GM18520 (cell line): ENCODE data around the gene CFAP46.
"Not testable (repeated sequence)": the region's sequence is repeated elsewhere in the genome, so short reads cannot be mapped to it uniquely, and the experiment has no call there.

ENCODE experiments used
- ATAC-seq: cut with Tn5 transposase; IDR thresholded peaks from one replicate; pipeline ENCODE4 v1.9.1; 2021; ENCODE audit not compliant: unreplicated experiment

The CFAP46 gene

DNA sequence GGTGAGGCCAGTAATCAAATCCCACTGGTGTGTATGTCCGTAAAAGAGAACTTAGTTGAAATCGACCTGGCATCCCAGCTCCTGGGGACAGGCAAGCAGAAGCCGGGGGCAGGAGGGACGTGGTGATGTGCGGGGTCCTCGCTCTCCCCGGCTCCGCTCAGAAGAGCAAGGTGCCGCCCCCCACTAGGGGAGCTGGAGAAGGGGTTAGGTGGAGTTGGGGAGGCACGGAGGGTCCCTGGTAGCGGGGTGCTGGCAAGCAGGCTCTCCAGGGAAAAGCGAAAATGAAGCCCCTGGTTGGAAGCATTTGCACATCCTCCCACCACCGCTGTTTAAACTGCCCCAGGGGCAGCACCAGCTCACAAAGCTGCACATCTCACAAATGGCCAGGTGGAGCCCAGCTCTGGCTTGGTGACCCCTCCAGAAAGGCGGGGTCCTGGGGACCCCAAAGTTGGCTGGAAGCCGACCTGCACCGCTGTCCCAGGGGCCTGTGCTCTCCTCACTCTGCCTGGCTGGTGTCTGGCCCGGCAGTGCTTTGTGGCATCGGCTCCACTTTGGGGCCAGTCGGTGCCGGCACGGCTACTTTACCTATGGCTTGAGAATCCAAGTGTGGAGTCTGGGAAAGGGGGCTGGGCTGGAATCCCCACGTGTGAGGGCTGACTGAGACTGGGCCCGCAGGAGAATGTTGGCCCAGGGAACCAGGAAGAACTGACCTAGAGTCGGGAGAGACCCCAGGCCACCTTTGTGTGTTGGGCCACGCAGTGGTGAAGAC lies 2.9 kb upstream of the CFAP46 start:
- ATAC-seq, result no peak

DNA sequence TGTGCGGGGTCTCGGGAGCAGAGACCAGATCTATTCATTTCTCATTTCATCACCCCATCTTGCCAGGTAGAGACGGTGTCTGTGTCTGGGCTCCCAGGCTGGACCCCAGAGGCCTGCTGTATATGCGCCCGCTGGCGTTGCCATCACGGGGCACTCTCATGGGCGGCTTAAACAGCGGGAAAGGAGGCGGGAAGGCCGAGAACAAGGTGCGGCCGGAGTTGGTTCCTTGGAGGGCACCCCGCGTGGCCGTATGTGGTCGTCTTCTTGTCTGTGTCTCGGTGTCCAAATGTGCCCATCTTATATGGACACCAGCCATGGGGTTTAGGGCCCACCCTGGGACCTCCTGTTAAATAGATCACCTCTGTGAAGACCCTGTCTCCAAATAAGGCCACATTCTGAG lies 2.1 kb upstream of the CFAP46 start:
- no peak for ATAC-seq

DNA sequence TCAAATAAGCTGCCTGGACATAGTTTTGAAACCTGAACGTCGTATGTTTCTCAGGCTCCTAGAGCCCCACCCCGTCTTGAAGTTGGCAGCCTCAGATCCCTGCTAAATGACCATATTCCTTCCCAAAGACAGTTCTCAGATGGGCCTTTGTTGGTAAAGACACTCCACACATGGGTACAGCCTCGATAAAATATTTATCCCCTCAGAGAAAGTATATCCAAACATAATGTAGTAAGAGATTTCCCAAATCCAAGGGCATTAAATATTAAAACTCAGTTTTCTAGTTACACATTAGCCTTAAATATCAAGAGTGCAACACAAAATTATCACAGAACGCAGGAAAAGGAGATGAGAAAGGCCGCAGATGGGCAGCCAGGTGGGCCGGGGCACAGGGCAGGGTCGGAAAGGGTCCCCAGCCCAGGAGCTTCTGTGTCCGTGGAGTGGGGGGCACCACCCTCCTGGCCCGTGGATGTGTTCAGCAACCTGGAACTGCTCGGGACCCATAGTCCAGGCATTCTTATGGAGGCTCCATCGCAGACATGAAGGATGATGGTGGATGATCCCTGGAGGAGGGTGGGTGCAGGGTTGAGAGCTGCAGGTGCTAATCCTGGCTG lies 1.5 kb upstream of the CFAP46 start:
- no peak for ATAC-seq

DNA sequence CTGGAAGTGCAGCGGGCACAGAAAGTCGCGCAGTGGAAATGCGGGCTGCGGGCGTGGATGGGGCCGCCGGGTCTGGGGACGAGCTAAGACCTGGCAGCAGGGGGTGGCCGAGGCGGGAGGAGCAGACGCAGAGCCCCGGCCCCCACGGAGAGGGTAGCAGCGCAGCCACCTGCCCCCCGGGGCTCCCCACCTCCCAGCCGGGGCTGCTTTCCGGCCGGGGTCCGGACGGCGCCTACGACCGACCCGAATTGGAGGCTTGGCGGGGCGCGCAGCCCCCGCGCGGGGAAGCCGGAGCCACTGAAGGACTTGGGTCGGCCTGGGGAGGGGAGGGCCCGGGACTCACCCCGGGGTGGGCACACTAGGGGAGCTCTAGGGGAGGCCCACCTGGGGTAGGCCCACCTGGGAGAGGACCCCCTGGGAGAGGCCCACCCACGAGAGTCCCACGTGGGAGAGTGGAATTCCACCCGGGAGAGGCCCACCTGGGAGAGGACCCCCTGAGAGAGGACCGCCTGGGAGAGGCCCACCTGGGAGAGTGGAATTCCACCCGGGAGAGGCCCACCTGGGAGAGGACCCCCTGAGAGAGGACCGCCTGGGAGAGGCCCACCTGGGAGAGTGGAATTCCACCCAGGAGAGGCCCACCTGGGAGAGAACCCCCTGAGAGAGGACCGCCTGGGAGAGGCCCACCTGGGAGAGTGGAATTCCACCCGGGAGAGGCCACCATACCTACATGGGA lies 854 bp upstream of the CFAP46 start:
- no peak for ATAC-seq

DNA sequence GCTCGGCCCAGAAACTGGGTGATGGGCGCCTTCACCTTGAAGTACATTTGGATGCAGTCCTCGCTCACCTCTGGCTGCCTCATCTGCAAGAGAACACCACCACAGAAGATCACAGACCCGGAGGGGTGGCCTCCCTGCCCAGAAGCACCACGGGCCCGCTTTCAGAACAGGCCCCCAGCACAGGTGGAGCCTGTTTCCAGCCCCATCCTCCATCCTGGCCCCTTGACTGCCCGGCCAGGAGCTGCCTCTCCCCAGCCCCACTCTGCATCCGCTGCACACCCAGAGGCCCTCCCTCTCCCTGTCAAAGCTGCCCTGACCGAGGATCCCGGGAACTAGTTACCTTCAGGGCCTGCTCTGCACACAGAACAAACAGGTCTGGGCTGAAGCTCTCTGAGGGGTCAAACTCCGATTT lies 724 bp downstream of the CFAP46 start:
- ATAC-seq, result no peak

DNA sequence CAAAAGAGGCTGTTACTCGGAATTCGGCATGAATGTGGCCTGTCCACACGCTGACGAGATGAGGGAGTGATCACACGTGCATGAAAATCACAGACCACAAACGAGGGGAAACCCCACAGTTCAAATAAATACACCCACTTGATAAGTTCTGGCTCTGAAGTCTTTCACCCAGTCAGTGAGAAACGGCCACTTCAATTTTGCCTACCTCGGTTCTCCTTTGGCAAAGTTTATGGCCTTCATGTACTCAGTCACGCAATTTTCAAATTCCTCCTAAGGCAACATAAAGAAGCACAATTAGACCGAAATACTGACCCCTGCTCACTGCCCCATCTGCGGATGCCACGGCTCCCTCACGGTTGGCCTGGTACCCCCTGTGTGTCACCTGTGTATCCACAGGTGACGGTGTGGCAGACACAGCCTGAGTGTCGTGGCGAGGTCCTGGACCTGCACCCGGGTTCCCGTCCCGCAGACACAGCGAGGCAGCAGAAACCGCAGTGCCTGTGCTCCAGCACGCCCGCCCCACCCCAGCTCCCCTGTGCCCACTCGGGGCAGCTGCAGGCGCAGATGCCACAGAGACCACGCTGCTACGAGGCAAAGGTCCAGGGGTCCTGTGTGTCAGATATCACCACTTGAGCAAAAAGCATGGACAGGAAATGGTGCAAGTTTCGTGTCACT lies 1.4 kb downstream of the CFAP46 start:
- no peak for ATAC-seq

DNA sequence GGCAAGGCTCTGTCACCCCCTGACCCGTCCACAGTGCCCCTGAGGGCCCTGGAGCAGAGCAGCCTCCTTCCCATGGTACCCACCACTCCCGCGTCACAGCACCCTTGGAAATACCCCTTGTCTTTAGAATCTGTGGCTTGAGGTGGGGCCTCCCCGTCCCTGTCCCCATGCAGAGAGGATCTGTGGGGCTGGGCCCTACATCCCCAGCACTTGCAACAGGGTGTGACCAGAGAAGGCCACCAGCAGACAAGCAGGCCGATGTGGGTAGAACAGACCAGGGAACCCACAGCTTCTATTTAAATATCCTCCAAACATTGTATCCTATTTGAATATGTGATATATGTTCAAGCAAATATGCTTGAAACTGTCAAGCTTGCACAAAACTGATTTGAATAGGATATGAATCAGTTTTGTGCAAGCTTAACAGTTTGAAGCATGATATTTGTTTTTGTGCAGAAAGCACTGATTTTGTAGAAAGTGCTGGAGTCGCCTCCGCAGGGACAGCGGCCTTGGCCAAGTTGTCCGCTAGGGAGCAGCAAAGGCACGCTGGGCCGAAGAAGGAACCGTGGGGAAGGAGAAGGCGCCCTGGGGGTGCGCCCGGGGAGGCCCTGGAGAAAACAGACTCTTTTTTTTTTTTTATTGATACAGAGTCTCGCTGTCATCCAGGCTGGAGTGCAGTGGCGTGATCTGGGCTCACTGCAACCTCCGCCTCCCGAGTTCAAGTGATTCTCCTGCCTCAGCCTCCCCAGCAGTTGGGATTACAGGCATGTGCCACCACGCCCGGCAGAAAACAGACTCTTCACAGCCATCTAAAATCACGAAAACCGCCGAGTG lies 2.2 kb downstream of the CFAP46 start:
- no peak for ATAC-seq

DNA sequence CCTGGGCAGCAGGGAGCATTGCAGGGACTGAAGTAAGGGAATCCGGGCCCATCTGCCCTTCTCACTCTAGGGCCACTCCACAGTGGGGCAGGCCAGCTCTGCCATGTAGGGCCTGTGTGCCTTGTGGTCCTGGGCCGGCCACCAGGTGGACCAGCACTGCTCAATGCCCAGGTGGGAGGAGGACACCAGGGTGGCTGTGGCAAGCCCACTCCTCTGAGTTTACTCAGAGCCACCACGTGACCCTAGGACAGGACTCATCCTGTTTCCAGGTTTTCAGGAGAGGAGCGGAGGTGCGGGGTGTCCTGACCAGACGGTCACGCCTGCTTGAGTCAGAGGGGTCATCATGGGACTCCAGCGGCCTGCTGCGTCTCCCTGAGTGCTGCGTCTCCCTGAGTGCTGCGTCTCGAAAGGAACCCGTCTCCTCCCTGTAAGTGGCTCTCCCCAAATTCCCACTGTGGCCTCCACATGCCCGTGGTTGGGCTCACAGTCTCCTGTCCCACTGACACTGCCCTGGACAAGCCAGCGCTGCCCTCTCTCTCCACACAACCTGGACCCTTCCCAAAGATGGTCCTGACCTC lies 2.9 kb downstream of the CFAP46 start:
- ATAC-seq, result no peak

DNA sequence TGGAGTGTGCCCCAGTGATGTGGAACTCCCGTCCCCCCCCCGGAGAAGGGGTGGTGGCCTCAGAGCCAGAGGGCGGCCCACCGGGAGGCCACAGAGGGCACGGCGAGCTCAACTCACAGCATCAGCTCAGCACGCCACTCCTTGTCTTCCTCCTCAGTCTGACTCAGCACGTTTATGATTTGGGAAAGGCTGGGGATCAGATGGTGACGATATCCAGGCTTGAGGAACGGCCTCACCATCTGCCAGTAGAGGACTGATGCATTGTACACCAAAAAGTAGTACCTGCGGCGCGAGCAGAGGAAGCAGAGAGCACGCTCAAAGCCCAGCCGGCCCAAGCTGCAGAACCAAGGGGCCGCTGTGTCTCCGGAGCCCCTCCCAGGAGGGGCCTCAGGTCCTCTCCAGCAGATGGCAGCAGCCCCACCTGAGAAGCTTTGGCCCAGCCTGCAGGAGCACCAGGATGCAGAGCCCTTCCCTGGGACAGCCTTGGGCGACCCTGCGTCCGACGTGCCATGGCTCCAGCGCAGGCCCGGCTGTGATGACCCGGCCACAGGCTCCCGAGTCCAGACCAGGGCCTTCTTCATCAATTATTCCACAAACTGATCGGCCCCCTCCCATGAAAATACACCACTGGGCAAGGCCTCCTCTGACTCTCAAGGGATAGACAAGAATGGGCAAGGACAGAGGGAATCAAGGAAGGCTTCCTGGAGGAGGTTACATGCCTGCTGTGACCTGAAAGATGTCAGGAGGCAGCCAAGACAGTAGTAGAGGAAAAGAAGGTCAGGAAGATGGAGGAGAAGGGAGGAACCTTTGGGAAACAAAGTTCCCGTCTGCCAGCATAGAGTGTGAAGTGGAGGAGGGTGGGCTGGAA lies 3.7 kb downstream of the CFAP46 start:
- ATAC-seq, result no peak

DNA sequence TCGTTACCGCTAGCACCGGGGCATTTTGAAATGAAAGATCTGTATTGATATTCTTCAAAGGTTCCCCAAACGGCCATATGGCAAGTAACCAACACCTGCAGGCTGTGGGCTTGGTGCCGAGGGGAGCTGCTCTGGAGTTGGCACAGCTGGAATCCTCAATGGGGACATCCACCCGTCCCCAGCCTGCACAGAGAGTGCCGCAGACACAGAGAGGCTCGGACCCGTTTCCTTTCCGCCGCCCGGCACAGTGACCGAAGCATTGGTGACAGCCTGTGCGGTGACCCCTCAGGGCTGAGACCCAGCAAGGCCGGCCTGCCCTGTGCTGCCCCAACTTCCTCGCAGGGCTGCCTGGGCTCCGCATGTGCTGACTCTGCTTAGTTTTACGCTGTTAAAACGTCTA lies 4.5 kb downstream of the CFAP46 start:
- ATAC-seq, result no peak

DNA sequence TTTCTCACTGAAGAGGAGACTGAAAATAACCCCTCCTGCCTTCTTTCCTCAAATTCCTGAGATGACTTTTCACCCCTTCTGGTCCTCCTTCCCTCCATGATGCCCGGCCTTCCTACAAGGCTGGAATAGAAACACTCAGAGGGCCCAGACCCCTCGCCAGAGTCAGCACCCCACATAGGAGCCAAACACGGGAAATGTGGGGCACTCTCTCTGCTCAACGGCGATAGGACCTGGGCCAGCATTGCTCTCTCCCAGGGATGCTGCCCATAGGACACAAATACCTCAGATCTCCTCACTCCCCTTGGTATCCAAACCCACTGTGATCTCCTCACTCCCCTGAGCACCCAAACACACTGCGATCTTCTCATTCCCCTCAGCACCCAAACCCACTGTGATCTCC lies 7.4 kb downstream of the CFAP46 start:
- ATAC-seq, result no peak

DNA sequence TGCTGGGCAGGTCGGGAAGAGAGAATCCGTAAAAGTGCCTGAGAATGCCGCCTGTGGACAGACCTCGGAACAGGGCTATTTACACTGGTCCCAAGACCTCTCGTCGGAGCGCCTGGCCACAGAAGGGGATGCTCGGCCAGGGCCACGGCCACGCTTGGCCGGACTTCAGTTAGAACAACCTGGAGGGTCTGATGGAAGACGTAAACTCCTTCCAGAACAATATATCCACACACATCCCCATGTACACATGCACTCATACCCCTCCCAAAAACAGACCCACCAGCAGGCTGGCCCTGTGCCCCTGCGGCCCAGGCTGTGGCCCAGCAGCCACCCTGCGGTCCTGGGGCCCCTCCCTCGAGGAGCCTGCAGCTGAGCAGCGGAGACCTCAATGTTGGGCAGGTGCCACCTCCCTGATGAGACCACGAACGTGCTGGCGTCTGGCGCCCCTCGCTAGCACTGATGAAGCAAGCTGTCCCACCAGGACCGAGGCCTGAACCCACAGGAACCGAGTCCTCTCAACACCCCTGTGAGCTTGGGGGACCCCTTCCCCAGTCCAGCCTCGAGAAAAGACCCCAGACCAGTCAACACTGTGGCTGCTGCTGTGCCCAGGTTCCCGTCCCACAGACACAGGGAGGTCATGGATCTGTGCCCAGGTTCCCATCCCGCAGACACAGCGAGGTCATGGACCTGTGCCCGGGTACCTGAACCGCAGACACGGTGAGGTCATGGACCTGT lies 8.9 kb downstream of the CFAP46 start:
- ATAC-seq, result no peak

DNA sequence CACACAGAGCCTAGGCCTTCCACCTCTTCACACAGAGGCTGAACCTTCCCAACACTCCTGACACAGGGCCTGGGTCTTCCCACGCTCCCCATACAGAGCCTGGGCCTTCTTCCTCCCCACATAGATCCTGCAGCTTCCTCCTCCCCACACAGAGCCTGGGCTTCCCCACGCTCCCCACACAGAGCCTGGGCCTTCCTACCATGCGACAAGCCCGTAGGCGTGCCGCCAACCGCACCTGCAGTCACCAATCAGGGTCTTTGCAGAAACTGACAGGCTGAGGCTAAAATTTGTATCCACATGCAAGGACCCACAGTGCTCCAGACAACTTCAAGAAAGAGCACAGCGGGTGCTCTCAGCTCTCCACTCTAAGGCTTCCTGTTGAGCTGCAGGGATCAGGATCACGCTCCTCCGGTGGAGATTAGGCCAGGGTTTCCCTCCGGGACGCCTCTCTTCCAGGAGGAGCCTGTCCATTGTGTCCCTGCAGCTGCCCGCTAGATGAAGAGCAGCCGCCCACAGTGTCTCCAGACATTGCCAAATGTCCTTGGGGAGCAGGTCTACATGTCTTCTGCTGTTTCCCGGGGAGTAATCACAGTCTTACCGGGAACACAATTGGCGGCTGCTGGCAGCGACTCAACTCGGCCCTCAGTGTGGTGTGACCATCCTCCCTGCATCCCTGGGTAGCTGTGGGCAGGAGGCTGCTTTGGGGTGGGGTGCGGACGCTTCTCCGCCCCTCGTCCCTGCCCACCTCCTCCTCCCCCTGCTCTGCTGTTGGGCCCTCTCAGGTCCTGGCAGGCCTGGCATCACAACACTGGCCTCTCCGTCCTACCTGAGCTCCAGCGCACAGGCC lies 9.7 kb downstream of the CFAP46 start:
- no peak for ATAC-seq

DNA sequence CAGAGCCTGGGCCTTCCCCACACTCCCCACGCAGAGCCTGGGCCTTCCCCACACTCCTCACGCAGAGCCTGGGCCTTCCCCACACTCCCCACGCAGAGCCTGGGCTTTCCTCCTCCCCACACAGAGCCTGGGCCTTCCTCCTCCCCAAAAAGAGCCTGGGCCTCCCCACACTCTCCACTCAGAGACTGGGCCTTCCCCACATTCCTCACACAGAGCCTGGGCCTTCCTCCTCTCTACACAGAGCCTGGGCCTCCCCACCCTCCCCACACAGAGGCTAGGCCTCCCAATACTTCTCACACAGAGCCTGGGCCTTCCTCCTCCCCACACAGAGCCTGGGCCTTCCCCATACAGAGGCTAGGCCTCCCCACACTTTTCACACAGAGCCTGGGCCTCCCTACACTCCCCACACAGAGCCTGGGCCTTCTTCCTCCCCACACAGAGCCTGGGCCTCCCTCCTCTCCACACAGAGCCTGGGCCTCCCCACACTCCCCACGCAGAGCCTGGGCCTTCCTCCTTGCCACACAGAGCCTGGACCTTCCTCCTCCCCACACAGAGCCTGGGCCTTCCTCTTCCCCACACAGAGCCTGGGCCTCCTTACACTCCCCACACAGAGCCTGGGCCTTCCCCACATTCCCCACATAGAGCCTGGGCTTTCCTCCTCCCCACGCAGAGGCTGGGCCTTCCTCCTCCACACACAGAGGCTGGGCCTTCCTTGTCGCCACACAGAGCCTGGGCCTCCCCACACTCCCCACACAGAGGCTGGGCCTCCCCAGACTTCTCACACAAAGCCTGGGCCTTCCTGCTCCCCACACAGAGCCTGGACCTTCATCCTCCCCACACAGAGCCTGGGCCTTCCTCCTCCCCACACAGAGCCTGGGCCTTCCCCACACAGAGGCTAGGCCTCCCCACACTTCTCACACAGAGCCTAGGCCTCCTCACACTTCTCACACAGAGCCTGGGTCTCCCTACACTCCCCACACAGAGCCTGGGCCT lies 10.8 kb downstream of the CFAP46 start:
- ATAC-seq, result not testable (repeated sequence)

DNA sequence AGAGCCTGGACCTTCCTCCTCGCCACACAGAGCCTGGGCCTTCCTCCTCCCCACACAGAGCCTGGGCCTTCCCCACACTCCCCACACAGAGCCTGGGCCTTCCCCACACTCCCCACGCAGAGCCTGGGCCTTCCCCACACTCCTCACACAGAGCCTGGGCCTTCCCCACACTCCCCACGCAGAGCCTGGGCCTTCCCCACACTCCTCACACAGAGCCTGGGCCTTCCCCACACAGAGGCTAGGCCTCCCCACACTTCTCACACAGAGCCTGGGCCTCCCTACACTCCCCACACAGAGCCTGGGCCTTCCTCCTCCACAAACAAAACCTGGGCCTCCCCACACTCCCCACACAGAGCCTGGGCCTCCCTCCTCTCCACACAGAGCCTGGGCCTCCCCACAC lies 11.7 kb downstream of the CFAP46 start:
- not testable (repeated sequence) for ATAC-seq

DNA sequence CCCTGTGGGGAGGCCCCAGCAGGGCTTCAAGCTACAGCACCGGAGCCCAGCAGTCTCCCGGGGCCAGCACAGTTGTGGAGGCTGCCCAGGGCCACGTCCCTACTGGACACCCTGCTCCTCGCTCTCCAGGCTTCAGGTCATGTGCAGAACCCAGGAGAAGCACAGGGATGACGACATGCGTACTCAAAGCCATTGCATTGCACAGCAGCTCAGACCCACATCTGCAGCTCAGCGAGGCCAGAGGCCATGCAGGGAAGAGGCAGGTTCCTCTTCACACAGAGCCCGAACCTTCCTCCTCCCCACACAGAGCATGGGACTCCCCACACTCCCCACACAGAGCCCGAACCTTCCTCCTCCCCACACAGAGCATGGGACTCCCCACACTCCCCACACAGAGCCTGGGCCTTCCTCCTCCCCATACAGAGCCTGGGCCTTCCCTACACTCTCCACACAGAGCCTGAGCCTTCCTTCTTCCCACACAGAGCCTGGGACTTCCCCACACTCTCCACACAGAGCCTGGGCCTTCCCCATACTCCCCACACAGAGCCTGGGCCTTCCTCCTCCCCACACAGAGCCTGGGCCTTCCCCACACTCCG lies 12.3 kb downstream of the CFAP46 start:
- no peak for ATAC-seq
